Fibroblast of lung (primary cell): ENCODE measurements around the gene SUFU.

Source experiments
- CTCF ChIP-seq, 2 donors: IDR thresholded peaks in 1 of 2; conservative IDR thresholded peaks in 1 of 2; 1 replicate in 1 of 2; 2 replicates in 1 of 2; pipeline ENCODE4 v1.5.1; 2011 to 2012; ENCODE audit warnings: low read length in 2 of 2, control low read depth in 1 of 2, inconsistent platforms in 1 of 2, low read depth in 1 of 2, mild to moderate bottlenecking in 1 of 2
- EZH2 ChIP-seq: IDR thresholded peaks from 2 replicates; pipeline ENCODE4 v1.5.1; 2012; ENCODE audit warnings: low read length, control low read depth, mild to moderate bottlenecking; ENCODE audit errors: missing control alignments

GRCh38 chr10:102649797-102650654, 146.3 kb downstream of the SUFU start:
- TF ChIP-seq CTCF (conservative IDR thresholded peaks at IDR 0.05 in 1 of 2, IDR thresholded peaks at IDR 0.05 in 1 of 2; ENCODE audit: low read depth in 1 of 2, low read length in 2 of 2) (no peak), EZH2 (no peak)
